HL-60/S4 treated with retinoic acid at 250 ng/mL for 4 days and 3 days (cell line): ENCODE results near the gene ANKRD63.

Source experiments
- in situ Hi-C: fragments of 300-500 bp; cut with MboI; formaldehyde crosslinking; loops from 2 replicates; pipeline ENCODE4 v1.7.0; 2022; ENCODE audit warnings: low sequenced_read_pairs

The ANKRD63 gene

DNA sequence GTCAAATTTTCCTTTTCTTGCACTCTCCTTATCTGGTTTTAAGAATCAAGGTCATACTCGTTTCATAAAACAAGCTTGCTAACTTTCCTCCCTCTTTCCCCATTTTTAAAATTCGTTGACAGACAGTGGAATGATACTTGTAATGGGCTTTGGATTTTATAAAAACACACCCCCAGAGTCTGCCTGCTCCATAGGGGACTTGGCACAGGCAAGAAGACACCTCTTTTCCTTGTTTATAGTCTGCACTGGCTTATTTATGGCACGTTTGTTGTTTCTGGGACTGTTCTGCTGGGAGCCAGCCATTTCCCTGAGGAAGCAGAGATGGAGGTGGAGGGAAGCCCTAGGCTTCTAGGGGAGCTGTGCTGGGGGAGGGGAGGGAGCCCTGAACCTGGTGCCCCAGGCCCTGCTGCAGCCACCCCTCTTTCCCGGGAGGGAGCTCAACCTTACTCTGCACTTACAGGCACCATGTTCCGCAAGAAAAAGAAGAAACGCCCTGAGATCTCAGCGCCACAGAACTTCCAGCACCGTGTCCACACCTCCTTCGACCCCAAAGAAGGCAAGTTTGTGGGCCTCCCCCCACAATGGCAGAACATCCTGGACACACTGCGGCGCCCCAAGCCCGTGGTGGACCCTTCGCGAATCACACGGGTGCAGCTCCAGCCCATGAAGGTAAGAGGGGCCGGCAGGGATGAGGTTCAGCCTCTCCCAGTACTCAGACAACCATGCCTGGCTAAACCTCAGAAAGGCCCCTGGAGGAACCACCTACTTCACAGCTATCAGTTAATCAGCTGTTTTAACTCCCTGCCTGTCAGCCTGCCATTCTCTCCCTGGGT lies 18.3 kb downstream of the ANKRD63 start:
- in situ Hi-C loops = no loop called here

DNA sequence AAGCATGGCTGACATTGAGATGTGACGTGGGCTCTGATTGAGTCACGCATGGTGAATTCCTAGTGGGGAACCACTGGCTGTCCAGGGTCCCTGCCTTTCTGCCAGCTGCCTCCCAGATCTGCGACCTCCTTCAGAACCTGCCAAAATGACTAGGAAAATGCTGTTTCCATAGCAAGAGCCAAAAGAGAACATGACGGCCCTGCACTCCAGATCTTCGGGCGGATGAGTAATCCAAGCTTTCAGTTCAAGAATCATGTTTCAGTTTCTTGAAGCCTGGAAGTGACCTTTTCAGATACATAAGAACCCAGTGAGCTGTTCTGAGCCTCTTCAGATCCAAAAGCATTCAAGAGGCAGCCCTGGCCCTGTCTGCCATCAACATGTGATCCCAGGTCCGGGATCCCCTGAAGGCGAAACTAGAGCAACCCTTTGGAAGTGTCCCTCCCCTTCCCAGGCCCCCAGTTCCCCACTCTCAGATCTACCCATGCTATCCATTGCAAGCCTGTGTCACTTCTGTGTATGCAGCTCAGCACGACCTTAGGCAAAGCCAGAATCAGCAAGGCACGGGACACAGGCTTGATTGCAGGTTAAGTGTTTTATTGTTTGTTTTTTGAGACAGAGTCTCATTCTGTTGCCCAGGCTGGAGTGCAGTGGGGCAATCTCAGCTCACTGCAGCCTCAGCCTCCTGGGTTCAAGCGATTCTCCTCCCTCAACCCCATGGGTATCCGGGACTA lies 19.7 kb downstream of the ANKRD63 start:
- in situ Hi-C loops = no loop called here

DNA sequence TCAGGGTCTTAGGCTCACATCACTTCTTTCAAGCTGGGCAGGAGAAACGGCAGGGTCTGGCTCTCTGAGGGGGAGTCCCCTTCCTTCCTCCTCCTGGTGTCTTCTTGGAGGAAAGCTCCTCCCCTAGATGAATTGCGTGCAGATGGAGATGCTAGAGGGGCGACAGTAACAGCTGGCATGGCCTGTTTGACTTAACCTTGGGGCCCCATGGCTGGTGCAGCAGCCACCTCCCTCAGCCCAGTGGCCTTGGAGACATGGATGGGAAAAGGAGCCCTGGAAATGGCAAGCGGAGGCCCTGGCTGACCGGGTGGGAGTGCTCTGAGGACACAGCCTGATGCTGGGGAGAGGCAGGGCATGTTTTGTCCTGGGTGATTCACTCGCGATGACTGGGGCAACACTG lies 23.8 kb downstream of the ANKRD63 start:
- in situ Hi-C loops = no loop called here

DNA sequence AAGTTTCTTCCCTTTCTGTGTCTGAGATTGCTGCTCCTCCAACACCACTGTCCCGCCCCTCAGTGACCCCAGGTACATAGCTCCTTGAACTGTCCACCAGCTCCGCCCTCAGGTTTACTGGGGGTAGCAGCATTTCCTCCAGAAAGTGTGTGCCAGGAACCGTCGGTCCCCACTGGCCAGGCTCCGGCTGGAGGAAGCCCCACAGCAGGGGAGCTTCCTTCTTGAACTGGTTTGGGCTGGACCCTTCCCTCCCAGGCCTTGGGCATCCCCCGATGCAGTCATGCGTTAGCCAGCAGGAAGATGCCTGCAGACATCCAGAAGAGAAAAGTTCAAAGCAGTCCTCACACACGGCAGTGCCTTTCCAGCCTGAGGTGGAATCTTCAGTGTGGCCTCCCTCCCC lies 24.3 kb downstream of the ANKRD63 start:
- in situ Hi-C loops = no loop called here

DNA sequence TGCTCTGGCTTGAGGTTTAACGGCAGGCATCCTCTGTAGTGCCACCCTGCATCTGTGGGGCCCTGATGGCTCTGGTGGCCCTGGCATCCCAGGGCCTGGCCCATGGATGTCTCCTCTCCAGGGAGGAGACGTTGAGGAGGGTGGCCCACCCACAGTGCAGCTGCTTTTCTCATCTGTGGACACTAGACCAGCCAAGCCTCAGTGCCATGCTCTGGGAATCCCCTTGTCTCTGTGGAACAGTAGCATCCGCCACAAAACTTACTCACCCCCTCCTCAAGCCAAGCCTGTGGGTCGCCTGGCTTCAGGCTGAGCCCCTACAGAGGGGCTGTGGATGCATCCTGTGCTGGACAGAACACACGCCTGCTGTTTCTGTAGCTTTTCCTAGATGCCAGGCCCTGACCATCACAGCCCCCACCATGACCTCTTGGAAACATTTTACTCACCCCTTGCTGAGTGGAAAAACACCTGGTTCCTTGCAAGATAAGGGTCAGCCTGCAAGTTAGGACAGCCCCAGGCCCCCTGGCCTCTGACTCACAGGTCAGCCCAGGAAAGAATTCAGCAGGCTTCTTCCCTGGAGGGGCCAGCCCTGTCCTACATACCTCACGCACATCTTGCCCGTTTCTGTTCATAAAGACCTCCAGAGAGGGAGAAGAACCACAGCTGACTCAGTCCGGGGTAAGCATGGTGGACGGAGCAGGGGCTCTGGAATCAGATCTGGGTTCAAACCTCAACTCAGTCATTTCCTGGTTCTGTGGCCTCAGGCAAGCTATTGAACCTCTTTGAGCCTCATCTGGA lies 25.0 kb downstream of the ANKRD63 start:
- in situ Hi-C loops = no loop called here

DNA sequence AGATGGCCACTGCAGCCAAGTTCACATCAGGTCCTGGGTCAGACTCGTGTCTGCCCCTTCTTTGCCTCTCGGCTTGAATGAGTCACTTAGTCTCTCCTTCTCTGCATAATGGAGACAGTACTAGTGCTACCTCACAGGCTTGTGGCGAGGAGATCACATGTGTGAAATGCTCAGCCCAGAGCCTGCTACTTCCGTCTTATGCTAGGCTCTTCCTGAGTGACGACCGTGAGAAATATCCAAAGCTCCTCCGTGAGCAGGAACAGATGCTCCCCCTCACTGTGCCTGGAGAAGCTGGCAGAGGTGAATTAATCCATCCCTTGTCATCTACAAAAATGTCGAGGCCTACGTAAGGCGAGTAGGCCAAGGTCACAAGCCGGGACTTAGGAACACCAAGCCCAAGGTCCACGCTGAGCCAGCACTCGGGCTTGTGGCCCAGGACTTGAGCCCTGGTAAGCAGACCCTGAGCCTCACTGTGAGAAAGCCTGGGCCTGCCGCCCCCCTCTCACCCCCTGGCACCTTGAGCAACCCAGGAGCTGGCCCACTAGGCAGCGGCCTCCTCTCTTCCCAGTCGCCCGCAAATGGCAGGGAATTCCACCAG lies 26.1 kb downstream of the ANKRD63 start:
- in situ Hi-C loops = no loop called here

DNA sequence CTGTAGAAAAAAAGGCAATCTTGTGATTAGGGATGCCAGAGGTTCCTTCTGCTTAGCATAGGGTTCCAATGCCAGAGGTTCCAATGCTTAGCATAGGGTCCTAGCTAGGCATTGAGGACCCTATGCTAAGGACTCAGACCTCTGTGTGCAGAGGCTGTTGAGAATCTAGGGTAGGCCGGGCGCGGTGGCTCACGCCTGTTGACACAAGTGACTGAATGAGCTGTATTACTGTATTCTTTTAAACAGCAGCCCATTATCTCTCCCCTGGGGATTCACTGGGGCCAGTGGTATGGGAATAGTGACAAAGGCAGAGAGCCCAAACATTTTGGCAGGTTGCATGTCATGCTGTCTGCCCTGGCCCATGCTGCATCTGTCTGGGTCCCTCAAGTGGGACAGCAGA lies 27.8 kb downstream of the ANKRD63 start:
- in situ Hi-C loops = no loop called here

DNA sequence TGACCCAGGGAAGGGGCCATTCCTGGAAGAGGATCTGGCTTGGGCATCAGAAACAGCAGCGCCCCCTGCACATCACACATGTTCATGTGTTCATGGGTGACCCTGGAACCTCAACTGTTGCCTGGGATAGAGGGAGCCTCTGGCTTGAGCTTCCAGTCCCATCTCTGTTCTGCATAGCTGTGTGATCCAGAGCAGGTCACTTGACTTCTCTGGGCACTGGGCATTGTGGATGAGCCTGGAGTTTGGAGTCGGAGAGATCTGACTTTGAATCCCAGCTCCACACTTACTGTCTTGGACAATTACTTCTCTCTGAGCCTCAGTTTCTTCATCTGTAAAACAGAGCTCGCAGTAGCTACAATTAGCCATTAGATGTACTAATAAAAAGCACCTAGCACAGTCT lies 28.4 kb downstream of the ANKRD63 start:
- in situ Hi-C loops = no loop called here

DNA sequence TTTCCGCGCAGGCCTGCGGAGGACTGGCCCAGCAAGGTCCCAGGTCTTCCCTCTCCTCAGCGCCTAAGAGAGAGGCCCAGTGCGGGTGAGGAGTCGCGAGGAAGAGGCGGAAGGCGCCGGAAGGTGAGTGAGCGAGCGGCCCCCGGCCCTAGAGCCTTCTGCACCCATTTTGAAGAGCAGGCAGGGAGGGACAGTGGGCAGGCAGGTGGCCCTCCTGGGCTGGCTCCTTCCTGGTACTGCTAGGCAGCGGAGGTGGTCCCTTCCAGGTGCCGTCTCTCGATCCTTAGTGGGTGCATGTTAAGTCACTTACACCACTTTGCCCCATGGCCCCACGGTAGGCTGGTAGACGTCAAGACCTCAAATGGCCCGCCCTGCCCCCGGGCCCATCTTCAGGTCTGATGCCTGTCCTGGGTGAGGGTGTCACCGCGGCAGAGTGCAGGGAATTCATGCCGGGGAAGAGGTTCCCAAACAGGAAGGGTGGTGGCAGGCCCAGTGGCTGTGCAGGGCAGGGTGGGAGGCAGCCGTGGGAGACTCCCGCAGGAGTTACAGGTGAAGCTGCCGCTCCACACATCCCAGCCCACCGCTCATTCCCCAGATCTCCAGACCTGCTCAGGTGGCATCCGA lies 29.6 kb downstream of the ANKRD63 start:
- in situ Hi-C loops = no loop called here

DNA sequence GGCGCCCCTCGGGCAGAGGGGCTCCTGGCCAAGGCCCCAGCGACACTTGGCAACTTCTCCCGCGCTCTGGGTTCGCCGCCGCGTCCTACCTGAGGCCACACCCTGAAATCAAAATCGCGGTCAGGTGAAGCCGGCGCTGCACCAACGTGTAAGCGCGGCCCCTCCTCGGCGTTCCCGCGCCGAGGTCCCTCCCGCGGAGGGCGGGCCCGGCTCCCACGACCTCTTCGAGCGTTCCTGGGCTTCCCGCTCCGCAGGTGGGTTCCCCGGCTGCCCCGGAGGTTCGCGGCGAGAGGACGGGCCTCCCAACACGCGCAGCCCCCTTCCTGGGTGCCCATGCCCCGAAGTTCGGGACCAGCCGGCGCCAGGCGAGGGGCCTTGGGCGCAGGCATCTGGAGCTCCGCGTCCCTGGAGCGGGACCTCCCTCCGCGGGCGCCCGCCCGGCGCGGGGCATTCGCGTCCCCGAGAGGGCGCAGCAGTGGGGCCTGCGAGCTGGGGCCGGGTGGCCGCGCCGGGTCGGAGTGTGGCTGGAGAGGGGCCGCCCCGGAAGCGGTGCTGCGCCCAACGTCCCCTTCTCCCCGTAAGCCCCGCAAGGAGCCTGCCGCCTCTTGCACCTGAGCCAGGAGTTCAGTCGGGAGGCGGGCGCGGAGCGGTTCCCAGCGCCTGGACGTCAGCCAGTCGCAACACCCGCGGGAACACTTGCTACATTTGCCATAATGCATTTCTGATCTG lies 30.3 kb downstream of the ANKRD63 start:
- in situ Hi-C loops = no loop called here

DNA sequence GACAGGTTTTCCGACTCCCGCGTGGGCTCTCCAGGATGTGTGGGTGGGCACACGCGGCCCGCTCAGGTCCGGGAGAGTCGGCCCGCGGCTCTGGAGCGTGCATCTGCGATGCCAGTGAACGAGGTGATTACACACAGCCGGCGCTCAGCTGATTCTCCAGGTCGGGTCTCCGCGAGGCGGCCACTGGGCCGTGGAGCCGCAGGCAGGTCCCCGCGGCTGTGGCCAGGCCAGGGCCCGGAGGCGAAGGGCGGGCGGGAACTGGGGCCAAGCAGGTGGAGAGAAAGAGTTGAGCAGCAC lies 30.8 kb downstream of the ANKRD63 start:
- in situ Hi-C loops = no loop called here

DNA sequence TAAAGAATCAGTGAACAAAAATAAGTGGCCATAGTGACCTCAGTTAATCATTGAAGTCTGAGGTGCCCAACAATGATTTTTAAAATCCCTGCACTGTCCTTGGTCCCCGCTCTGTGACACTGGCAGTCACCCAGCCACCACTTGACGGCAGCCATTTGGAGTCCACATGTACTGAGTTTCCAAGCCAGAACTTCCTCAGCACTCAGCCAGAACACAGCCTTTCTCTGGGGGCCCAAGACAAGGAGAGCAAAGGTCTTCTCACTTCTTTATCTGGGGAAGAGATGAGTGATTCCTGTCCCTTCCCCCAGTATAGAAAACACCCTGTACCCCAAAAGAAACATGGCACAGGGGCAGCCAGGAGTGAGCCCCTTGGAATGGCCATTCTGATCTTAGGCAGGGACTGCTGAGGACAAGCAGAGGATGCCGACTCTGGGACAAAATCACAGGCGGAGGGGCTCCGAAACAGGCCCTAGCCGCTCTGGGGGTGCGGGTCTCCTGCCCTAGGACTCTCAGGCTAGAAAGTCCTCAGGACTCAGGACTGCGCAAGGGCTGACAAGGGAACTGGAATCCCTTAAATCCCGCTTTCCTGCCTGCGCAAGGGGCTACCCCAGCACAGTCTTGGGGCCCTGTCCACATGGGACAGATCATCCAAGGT lies 31.3 kb downstream of the ANKRD63 start:
- in situ Hi-C loops = no loop called here

DNA sequence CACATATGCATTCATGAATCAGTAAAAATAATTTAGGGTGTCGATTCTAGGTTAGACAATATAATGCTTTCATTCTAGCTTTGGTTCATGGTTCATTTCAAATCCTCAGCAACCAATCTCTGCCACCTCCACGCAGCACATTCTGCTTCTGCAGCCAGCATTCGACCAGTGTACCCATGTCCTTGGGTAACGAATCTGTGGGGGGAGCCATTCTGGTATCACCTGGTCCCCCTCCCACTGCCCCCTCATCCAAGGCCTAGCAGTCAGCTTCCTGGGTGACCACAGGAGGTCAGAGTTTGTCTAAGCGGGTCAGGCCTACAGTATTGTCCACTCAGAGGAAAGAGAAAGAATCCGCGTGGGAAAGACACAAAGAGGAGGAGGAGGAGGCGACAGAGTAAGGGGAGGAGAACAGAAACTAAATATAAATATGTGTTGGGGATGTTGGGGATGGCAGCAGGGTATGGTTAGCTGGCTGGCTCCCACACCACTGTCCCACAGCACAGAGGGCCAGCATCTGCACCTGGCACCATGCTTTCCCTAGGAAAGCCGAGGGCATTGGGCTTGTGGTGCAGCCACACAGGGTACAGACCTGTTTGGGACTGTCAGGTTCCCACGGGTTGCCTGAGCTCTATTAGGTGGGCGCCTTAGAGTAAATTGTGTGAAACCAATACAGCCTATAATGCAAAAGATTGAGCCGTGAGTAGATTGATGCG lies 31.9 kb downstream of the ANKRD63 start:
- in situ Hi-C loops = no loop called here

DNA sequence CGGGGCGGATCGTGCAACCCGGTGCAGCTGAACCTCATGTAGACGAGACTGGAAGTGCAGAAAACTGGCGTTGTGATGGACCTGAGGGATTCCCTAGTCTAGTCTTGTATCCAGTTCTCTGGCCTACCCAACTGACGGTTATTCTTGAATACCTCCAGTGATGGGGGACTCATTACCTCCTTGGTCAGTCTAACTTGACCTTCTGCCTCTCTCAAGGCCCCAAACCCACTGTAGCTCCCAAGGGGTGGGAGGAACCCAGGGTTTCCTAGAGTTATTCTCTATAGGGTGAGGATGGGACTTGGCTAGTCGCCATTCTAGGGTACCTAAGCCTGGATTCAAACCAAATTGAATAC lies 32.6 kb downstream of the ANKRD63 start:
- in situ Hi-C loops = no loop called here

DNA sequence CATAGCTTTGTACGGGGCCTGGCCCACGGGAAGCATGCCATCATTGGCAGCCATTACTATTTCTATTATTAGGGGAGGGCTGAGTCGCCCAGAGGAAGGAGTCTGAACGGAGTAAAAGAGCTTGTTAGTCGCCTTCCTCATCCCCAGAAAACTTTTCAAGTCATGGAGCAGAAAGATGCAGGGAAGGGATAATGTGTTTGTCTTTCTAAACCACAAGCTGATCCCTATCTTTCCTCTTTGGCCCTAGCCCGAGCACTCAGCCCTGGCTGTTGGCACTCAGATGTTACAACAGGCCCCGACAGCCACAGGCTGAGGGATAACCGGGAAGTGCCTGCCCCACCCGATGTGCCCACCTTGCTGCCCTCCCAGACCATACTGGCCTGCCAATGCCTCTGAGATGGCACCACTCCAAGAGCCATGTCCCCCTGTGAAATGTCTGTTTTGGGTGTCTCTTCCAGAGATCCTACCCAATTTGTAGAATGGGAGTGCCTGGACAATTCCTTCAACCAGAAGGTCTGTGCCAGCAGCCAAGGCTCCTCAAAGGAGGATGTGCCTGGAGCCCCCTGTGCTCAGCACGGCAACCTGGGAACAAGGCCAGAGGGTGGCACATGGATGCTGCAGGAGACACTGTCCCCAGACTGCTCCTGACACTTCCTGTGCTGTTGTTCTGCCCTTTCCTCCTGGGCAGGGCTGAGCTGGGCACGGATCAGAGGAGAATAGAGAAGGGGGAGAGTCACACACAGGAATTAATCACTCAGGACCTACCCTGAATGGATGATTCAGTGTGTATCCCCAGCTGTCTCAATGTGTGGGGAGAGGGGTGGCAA lies 33.2 kb downstream of the ANKRD63 start:
- in situ Hi-C loops = no loop called here

DNA sequence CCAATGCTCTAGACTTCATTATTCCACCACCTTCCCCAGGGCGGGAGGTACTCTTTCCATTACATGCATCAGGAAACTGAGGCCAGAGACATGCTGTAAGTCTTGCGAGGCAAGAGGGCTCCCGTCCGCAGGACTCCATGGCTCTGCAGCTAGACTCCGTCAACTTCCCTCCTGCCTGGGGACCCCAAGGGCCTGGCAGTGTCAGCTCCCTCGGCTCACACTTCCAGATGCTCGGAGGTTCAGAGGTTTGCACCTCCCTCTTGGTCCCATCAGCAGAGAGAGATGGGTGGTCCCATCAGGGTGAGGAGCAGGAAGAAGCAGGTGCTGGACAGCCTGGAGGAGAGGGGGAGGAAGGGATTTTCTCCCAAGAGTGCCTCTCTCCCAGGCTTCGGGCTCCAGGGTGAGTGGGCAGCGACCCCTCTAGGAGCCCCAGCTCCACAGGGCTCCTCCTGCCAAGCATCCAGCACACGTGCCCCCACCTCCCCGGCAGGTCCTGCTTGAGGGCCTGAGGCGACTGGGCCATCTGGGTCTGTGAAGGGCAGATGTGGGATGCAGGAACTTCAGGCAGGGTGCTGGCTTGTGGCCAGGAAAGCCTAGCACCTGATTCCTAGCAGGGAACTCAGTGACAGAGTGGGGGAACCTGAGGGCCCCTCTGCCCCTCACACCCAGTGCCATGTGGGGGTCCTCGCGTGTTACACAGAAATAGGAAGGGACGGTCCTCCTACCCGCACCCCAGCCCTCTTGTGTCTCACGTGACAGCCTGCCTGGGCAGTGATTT lies 34.7 kb downstream of the ANKRD63 start:
- in situ Hi-C loops = no loop called here

DNA sequence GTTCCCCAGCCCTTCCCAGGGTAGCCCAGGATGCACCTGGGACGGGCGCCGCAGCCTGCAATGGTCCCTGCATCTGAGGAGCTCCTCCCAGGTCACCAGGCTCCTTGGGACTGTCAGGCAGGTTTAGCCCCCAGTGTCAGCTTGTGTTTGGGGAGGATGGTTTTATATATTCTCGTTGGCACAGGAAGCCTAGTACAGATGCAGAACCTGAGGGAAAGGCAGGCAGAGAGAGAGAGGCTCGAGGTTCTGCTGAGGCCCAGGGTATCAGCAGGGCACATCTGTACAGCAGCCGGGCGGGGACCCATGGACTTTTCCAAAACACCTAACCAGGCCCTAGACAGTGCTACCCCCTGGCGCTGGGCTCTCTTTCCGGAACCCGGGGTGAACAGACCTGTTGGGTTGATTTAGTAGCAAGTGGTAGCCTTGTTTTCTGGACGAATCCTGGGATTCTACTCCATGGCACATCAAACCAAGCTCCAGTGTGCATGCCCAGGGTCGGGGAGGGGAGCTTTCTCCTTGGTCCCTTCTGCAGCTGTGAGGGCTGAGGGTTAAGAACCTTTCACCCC lies 35.4 kb downstream of the ANKRD63 start:
- in situ Hi-C loops = no loop called here
